NCI-H1092 treated with DMSO at 0.1 percent for 48 hours (cell line): ENCODE measurements around the gene UNC45B.
"Not testable (repeated sequence)": the region's sequence is repeated elsewhere in the genome, so short reads cannot be mapped to it uniquely, and the experiment has no call there.

ENCODE experiments used
- DNase-seq: peaks from one replicate; lab custom pipeline; 2025; lab: John Stamatoyannopoulos, UW

The UNC45B gene

GRCh38 chr17:35218915-35219314 is 71.3 kb downstream of the UNC45B start:
- no peak for DNase-seq

DNA sequence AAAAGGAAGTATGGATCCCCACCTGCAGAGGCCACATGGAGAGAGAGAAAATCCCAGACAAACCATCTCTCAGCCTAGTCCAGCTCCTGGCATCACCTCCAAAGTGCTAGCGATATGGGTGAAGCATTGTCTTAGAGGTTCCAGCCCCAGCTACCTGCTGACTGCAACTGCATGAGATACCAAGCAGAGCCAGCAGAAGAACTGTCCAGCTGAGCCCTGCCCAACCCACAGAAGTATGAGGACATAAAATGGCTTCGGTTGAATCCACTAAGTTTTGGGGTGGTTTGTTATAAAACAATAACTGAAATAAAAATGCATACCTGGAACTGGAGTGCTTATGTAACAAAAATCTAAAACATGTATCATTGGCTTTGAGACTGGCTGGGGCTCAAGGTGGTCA is 74.8 kb downstream of the UNC45B start:
- no peak for DNase-seq

- no peak for DNase-seq
Measured at GRCh38 chr17:35224436-35224835, 76.8 kb downstream of the UNC45B start.

DNA sequence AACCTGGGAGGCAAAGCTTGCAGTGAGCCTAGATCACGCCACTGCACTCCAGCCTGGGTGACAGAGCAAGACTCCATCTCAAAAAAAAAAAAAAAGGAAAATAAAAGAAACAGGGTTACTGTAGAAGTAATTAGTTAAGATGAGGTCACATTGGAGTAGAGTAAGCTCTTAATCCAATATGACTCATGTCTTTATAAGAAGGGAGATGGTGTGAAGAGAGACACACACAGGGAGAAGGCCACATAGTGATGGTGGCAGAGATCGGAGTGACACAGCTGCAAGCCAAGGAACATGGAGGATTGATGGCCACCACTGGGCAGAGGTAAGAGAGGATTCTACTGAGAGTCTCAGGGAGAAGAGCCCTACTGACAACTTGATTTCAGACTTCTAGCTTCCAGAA is 79.9 kb downstream of the UNC45B start:
- DNase-seq, result no peak

GRCh38 chr17:35229638-35230037 is 82.0 kb downstream of the UNC45B start:
- DNase-seq, result no peak

DNA sequence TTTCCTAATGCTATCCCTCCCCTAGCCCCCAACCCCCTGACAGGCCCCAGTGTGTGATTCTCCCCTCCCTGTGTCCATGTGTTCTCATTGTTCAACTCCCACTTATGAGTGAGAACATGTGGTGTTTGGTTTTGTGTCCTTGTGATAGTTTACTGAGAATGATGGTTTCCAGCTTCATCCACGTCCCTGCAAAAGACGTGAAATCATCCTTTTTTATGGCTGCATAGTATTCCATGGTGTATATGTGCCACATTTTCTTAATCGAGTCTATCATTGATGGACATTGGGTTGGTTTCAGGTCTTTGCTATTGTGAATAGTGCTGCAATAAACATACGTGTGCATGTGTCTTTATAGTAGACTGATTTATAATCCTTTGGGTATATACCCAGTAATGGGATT is 86.7 kb downstream of the UNC45B start:
- not testable (repeated sequence) for DNase-seq

- DNase-seq, result no peak
Measured at GRCh38 chr17:35235289-35235688, 87.7 kb downstream of the UNC45B start.

- no peak for DNase-seq
Measured at GRCh38 chr17:35235917-35236316, 88.3 kb downstream of the UNC45B start.

GRCh38 chr17:35236821-35237220 is 89.2 kb downstream of the UNC45B start:
- DNase-seq, result no peak

- DNase-seq, result no peak
Measured at GRCh38 chr17:35238821-35239220, 91.2 kb downstream of the UNC45B start.
